Ascending aorta (tissue), 2 donors: ENCODE results near the gene STK4. TPM values are rescaled to one million over a fixed set of nuclear protein-coding genes. Genes with fewer than 3 reads are reported as not detected.

Source experiments
- DNase-seq, 2 donors: peaks; one replicate each; pipeline ENCODE4 v3.0.0-alpha.2; 2019; ENCODE audit warnings: low spot score in 2 of 2
- H3K27ac ChIP-seq, 2 donors: fragments of 200-600 bp; sonication (generic); one replicate each; pipeline ENCODE4 v1.5.1; 2016 to 2017; ENCODE audit warnings: mild to moderate bottlenecking in 1 of 2
- H3K27me3 ChIP-seq: fragments of 200-600 bp; sonication (generic); one replicate; pipeline ENCODE4 v1.5.1; 2017
- H3K36me3 ChIP-seq, 2 donors: fragments of 200-600 bp; sonication (generic); one replicate each; pipeline ENCODE4 v1.5.1; 2016
- H3K4me1 ChIP-seq, 2 donors: fragments of 200-600 bp; sonication (generic); one replicate each; pipeline ENCODE4 v1.5.1; 2016 to 2017; ENCODE audit warnings: mild to moderate bottlenecking in 1 of 2
- H3K4me3 ChIP-seq, 2 donors: fragments of 200-600 bp; sonication (generic); one replicate each; pipeline ENCODE4 v1.5.1; 2016 to 2017; ENCODE audit warnings: mild to moderate bottlenecking in 1 of 2
- H3K9me3 ChIP-seq, 2 donors: fragments of 200-600 bp; sonication (generic); one replicate each; pipeline ENCODE4 v1.5.1; 2016
- CTCF ChIP-seq, 3 experiments: fragments of 200-600 bp in 2 of 3; fragments of 450-650 bp in 1 of 3; sonication (generic) in 2 of 3; IDR thresholded peaks; one replicate each; pipeline ENCODE4 v1.5.1; 2016 to 2019; ENCODE audit warnings: antibody characterized with exemption in 3 of 3, mild to moderate bottlenecking in 1 of 3, moderate library complexity in 1 of 3
- intact Hi-C: fragments of 100-400 bp; cut with DNase I; formaldehyde crosslinking; loops from one replicate; pipeline ENCODE4 v1.15.1; 2023
- total RNA-seq: library from RNA; depleted of rRNA; stranded (reverse); fragments of >200 nt; gene quantifications from one replicate; pipeline ENCODE4 v1.1.0, GENCODE V29; 2016

The STK4 gene
- total RNA-seq, 1 donor from 2014 or later: 20.6 TPM

- intact Hi-C loops: loop anchor here (1.0 to 10.0 kb wide), 6 partner anchors 72 to 815 kb away; partner anchors contain the start of genes DBNDD2, FITM2, KCNK15 and OSER1
- H3K4me3 ChIP-seq: peak overlapping the region; percentile 79 to 89
- no peak for TF ChIP-seq CTCF (IDR thresholded peaks at IDR 0.05)
- H3K4me1 ChIP-seq: peaks cover 0 to 11% of the 10 kb centered on the region in 2 donors
- peak overlapping the region; percentile 79 to 87 for H3K27ac ChIP-seq
- H3K36me3 ChIP-seq: peaks cover 10 to 12% of the 10 kb centered on the region in 2 donors
- H3K9me3 ChIP-seq: no peaks in the 10 kb centered on the region
- peak in 1 of 2 donors; percentile 75 for DNase-seq
- no peaks in the 10 kb centered on the region for H3K27me3 ChIP-seq
Observed at GRCh38 chr20:44959638-44960102, 6.6 kb upstream of the STK4 start.

GRCh38 chr20:44960103-44960852 lies 6.0 kb upstream of the STK4 start, which contains the start of gene TOMM34:
Gene TOMM34 (minus strand): TSS chr20:44960397. CDS start chr20:44960333, 64 bp downstream.
- Histone ChIP-seq H3K27me3 (no peaks in the 10 kb centered on the region), H3K27ac (peak within 1 kb of the TSS; percentile 79 to 87), H3K9me3 (no peaks in the 10 kb centered on the region), H3K4me1 (peaks cover 0 to 11% of the 10 kb centered on the region in 2 donors), H3K36me3 (peaks cover 4 to 6% of the 10 kb centered on the region in 2 donors), H3K4me3 (peak within 1 kb of the TSS; percentile 79 to 89)
- intact Hi-C loops: loop anchor here (1.0 to 10.0 kb wide), 6 partner anchors 73 to 815 kb away; partner anchors contain the start of genes DBNDD2, FITM2, KCNK15 and OSER1
- TF ChIP-seq CTCF (IDR thresholded peaks at IDR 0.05): peak in 1 of 3 experiments; percentile 8
- peak; percentile 80 to 97 for DNase-seq

GRCh38 chr20:44961011-44961869 lies 5.1 kb upstream of the STK4 start:
- peak overlapping the region in 1 of 2 donors; percentile 79 for H3K4me3 ChIP-seq
- H3K4me1 ChIP-seq: peaks cover 0 to 11% of the 10 kb centered on the region in 2 donors
- intact Hi-C loops: loop anchor here (5.0 to 10.0 kb wide), 5 partner anchors 214 to 814 kb away; partner anchors contain the start of genes DBNDD2, FITM2, KCNK15 and OSER1
- H3K27me3 ChIP-seq: no peaks in the 10 kb centered on the region
- H3K27ac ChIP-seq: peak overlapping the region in 1 of 2 donors; percentile 87
- no peaks in the 10 kb centered on the region for H3K36me3 ChIP-seq
- no peaks in the 10 kb centered on the region for H3K9me3 ChIP-seq
- TF ChIP-seq CTCF (IDR thresholded peaks at IDR 0.05): no peak
- DNase-seq: no peak

- no peak for TF ChIP-seq CTCF (IDR thresholded peaks at IDR 0.05)
- Histone ChIP-seq H3K36me3 (no peaks in the 10 kb centered on the region), H3K4me1 (peaks cover under 1 to 12% of the 10 kb centered on the region in 2 donors), H3K9me3 (no peaks in the 10 kb centered on the region), H3K27me3 (no peaks in the 10 kb centered on the region), H3K4me3 (no peak overlapping the region), H3K27ac (no peak overlapping the region)
- intact Hi-C loops: loop anchor here (5.0 to 10.0 kb wide), 5 partner anchors 215 to 813 kb away; partner anchors contain the start of genes DBNDD2, FITM2, KCNK15 and OSER1
- DNase-seq: no peak
Observed at GRCh38 chr20:44961870-44962267, 4.4 kb upstream of the STK4 start.

GRCh38 chr20:44962483-44962882 lies 3.8 kb upstream of the STK4 start:
- Histone ChIP-seq H3K27ac (no peak overlapping the region), H3K4me3 (no peak overlapping the region), H3K36me3 (no peaks in the 10 kb centered on the region), H3K4me1 (peaks cover 7 to 17% of the 10 kb centered on the region in 2 donors), H3K27me3 (no peaks in the 10 kb centered on the region), H3K9me3 (no peaks in the 10 kb centered on the region)
- no peak for TF ChIP-seq CTCF (IDR thresholded peaks at IDR 0.05)
- intact Hi-C loops: loop anchor here (5.0 to 10.0 kb wide), 5 partner anchors 215 to 812 kb away; partner anchors contain the start of genes DBNDD2, FITM2, KCNK15 and OSER1
- no peak for DNase-seq
